Endometrium (tissue), 2 donors: ENCODE data around the gene COMT.
"Not testable (repeated sequence)": the region's sequence is repeated elsewhere in the genome, so short reads cannot be mapped to it uniquely, and the experiment has no call there.

Source experiments
- FAIRE-seq: peaks from 2 replicates; lab custom pipeline; 2012; peaks lifted over from hg19 to GRCh38; lab: Jason Lieb, UNC
- donor health status: control.
- donor health status: control.

Gene COMT

DNA sequence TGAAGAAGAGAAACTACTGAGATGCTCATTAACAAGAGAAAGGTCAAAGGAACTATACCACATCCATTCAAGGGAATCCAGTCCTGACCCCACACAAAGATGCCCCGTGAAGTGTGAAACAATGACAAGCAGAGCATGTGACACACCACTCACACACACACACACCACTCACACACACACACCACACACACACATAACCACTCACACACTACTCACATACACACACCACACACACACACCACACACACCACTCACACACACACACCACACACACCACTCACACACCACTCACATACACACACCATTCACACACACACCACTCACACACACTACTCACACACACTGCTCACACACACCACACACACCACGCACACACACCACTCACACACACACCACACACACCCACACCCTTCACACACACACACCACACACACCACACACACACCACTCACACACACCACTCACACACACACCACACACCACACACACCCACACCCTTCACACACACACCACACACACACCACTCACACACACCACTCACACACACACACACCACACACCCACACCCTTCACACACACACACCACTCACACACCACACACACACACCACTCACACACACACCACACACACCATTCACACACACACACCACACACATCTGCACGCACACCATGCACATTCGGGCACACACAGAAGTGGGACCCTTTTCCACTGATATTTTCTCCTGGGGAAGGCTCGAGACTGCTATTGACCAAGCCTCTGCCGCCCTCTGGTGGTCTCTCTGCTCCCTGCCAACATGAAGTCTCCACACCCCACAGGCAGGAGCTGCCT lies 32.0 kb upstream of the COMT start:
- FAIRE-seq = no peak

GRCh38 chr22:19910180-19910744 lies 31.3 kb upstream of the COMT start:
- no peak for FAIRE-seq

GRCh38 chr22:19911540-19912270 lies 29.9 kb upstream of the COMT start:
- no peak for FAIRE-seq

GRCh38 chr22:19912271-19912999 lies 29.1 kb upstream of the COMT start:
- no peak for FAIRE-seq

GRCh38 chr22:19913337-19913936 lies 28.1 kb upstream of the COMT start:
- FAIRE-seq = no peak

DNA sequence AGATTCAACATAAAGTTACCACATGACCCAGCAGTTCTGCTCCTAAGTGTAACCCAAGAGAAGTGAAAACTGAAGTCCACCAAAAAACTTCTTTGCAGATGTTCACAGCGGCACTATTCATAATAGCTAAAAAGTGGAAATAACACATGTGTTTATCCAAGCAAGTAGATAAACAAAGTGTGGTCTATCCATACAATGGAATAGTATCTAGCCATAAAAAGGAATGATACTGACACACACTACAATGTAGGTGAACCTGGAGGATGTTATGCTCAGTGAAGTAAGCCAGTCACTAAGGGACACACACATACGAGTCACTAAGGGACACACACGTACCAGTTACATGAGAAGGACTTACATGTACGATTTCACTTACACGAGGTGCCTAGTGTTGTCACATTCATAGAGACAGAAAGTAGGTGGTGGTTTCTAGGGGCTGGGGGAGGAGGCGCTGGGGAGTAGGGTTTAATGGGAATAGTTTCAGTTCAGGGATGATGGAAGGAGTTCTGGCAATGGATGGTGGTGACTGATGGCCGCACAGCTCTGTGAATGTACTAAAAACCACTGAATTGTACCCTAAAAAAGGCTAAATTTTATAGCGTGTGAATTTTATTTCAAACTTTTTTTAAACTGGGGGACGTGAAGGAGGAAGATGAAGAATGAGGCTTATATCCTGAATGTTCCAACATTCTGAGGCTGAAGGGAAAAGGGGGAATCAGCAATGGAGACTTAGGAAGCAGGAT lies 27.2 kb upstream of the COMT start:
- FAIRE-seq = no peak

DNA sequence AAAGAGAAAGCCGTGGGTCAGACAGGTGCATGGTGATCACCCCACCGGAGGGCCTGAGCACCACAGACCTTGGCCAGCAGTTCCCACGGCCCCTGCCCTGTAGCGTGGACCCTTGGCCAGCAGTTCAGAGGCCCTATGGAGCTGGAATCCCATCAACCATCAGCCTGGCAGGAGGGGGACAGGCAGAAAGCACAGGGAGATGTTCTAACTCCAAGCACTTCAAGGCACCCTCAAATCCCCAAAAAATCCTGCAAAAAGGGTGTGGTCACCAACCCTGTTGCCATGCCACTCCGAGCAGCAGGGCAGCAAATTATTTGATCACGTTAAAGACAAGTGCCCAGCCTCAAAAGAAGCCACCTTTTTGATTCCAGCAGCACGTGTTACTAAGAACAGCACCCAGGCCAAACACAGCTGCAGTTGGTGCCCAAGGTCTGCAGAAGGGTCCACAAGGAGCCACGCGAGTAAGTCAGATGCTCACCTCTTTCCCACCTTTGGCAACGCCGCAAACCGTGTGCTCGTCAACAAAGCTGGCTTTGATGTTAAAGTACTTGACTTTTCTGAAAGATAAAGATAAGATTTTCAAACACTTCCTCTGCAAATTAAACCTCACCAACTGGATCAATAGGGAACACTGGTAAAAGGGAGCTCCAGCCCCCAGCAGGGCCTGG lies 26.2 kb upstream of the COMT start:
- no peak for FAIRE-seq

DNA sequence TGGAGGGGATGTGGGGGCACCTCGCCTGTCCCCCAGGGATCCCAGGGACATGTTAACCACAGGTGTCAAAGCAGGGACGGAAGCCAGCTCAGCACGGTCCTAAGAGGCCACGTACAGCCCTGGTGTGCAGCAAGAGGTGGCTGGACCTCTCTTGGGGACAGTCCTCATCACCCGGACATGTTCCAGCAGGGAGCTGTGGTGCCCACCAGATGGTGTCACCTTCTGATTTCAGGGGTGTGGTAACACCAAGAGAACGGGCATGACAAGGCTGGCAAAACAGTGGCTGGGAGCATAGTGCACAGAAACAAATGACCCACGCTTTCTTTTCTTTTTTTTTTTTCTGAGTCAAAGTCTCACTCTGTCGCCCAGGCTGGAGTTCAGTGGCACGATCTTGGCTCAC lies 25.6 kb upstream of the COMT start:
- FAIRE-seq = no peak

- FAIRE-seq = no peak
These were observed 24.6 kb upstream of the COMT start for GRCh38 chr22:19916941-19917340.

GRCh38 chr22:19917389-19918138 lies 24.0 kb upstream of the COMT start:
- FAIRE-seq = no peak

- FAIRE-seq = no peak
These were observed 23.1 kb upstream of the COMT start for GRCh38 chr22:19918332-19919106.

GRCh38 chr22:19919701-19920363 lies 21.7 kb upstream of the COMT start:
- FAIRE-seq = no peak

GRCh38 chr22:19921544-19922081 lies 20.0 kb upstream of the COMT start:
- no peak for FAIRE-seq

GRCh38 chr22:19923914-19924513 lies 17.6 kb upstream of the COMT start:
- no peak for FAIRE-seq

DNA sequence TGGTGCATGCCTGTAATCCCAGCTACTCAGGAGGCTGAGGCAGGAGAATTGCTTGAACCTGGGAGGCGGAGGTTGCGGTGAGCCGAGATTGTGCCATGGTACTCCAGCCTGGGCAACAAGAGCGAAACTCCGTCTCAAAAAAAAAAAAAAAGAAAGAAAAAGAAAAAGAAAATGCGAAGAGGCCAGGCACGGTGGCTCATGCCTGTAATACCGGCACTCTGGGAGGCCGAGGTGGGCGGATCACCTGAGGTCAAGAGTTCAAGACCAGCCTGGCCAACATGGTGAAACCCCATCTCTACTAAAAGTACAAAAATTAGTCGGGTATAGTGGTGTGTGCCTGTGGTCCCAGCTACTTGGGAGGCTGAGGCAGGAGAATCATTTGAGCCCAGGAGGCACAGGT lies 15.5 kb upstream of the COMT start:
- not testable (repeated sequence) for FAIRE-seq

- FAIRE-seq = no peak
These were observed 13.9 kb upstream of the COMT start for GRCh38 chr22:19927696-19928095.

DNA sequence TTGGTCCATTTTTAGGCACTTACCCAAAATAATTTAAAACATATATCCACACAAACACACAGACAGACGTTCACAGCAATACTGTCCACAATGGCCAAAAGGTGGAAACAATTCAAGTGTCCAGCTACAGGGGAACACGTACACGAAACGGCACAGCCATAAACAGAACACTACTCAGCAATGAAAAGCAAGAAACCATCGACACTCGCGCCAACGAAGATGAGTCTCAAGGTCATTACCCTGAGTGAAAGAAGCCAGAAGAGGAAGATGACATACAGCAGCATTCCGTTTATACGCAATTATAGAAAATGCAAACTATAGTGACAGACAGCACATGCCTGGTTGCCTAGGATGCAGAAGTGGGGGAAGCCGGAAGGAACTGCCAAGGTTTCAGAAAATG lies 13.4 kb upstream of the COMT start:
- FAIRE-seq = no peak
